Loucy (cell line): ENCODE measurements around the gene ADGRL2.

ENCODE experiments used
- H2AFZ ChIP-seq: fragments of 200-600 bp; sonication (generic); 2 replicates; pipeline ENCODE4 v1.6.0; 2016; ENCODE audit warnings: antibody characterized with exemption, mild to moderate bottlenecking, low read length, moderate library complexity
- H3F3A ChIP-seq: fragments of 200-600 bp; 2 replicates; pipeline ENCODE4 v1.6.0; 2016; ENCODE audit warnings: antibody characterized with exemption, low read depth, mild to moderate bottlenecking
- H3K27me3 ChIP-seq: fragments of 200-600 bp; sonication (generic); 2 replicates; pipeline ENCODE4 v1.6.1; 2014; ENCODE audit warnings: low read length, mild to moderate bottlenecking; ENCODE audit not compliant: insufficient read depth, poor library complexity, severe bottlenecking
- H3K36me3 ChIP-seq: fragments of 200-600 bp; sonication (generic); 2 replicates; pipeline ENCODE4 v1.6.1; 2016; ENCODE audit warnings: low read length; ENCODE audit not compliant: insufficient read depth
- H3K4me1 ChIP-seq: fragments of 200-600 bp; sonication (generic); 2 replicates; pipeline ENCODE4 v1.5.1; 2014; ENCODE audit warnings: low read length, mild to moderate bottlenecking; ENCODE audit not compliant: insufficient read depth, poor library complexity, severe bottlenecking
- H3K4me2 ChIP-seq: fragments of 200-600 bp; sonication (generic); 2 replicates; pipeline ENCODE4 v1.6.0; 2014; ENCODE audit warnings: antibody characterized with exemption, low read length, low read depth, mild to moderate bottlenecking; ENCODE audit not compliant: poor library complexity, severe bottlenecking
- H3K4me3 ChIP-seq: fragments of 200-600 bp; sonication (generic); 2 replicates; pipeline ENCODE4 v1.5.1; 2014; ENCODE audit warnings: low read length, mild to moderate bottlenecking, mixed read lengths; ENCODE audit not compliant: poor library complexity, severe bottlenecking
- H3K79me2 ChIP-seq: fragments of 200-600 bp; sonication (generic); 2 replicates; pipeline ENCODE4 v1.6.1; 2014; ENCODE audit warnings: low read length; ENCODE audit not compliant: insufficient read depth
- H3K9ac ChIP-seq: fragments of 200-600 bp; sonication (generic); 2 replicates; pipeline ENCODE4 v1.6.0; 2014; ENCODE audit warnings: mild to moderate bottlenecking, low read depth, low read length, moderate library complexity; ENCODE audit not compliant: poor library complexity, severe bottlenecking
- H3K9me2 ChIP-seq: fragments of 200-600 bp; sonication (generic); replicated peaks from 2 replicates; pipeline ENCODE4 v1.6.1; 2016; ENCODE audit warnings: low read depth, low read length, mixed read lengths
- H3K9me3 ChIP-seq: fragments of 200-600 bp; sonication (generic); 2 replicates; pipeline ENCODE4 v1.6.1; 2014; ENCODE audit warnings: mild to moderate bottlenecking, antibody characterized with exemption, low read length, low read depth; ENCODE audit not compliant: insufficient read depth
- H4K20me1 ChIP-seq: fragments of 200-600 bp; sonication (generic); 2 replicates; pipeline ENCODE4 v1.6.0; 2014; ENCODE audit warnings: antibody characterized with exemption, low read length, mild to moderate bottlenecking; ENCODE audit not compliant: insufficient read depth, poor library complexity, severe bottlenecking
- CTCF ChIP-seq: fragments of 200-600 bp; sonication (generic); conservative IDR thresholded peaks from 2 replicates; pipeline ENCODE4 v1.5.1; 2014; ENCODE audit warnings: mild to moderate bottlenecking, antibody characterized with exemption, low read length
- EZH2phosphoT487 ChIP-seq: fragments of 200-600 bp; IDR thresholded peaks from 2 replicates; pipeline ENCODE4 v1.6.1; 2018; ENCODE audit warnings: antibody characterized with exemption, mild to moderate bottlenecking, moderate library complexity, borderline replicate concordance

ADGRL2 gene

GRCh38 chr1:81990241-81990640 lies 189.5 kb downstream of the ADGRL2 start:
- no peaks in the 10 kb centered on the region for H3K4me1 ChIP-seq
- H3K9me2 ChIP-seq: no peaks in the 10 kb centered on the region
- no peaks in the 10 kb centered on the region for H4K20me1 ChIP-seq
- H3K27me3 ChIP-seq: no peaks in the 10 kb centered on the region
- no peak overlapping the region for H3K4me2 ChIP-seq
- H3F3A ChIP-seq: no peaks in the 10 kb centered on the region
- H3K9me3 ChIP-seq: no peaks in the 10 kb centered on the region
- H3K4me3 ChIP-seq: no peak overlapping the region
- no peak overlapping the region for H2AFZ ChIP-seq
- TF ChIP-seq EZH2phosphoT487: no peak
- TF ChIP-seq CTCF: no peak
- H3K9ac ChIP-seq: no peak overlapping the region
- no peaks in the 10 kb centered on the region for H3K79me2 ChIP-seq
- no peaks in the 10 kb centered on the region for H3K36me3 ChIP-seq

- H3K4me2 ChIP-seq: no peak overlapping the region
- H3K9me2 ChIP-seq: no peaks in the 10 kb centered on the region
- no peak for TF ChIP-seq CTCF
- no peak for TF ChIP-seq EZH2phosphoT487
- H3K4me1 ChIP-seq: no peaks in the 10 kb centered on the region
- H3K4me3 ChIP-seq: no peak overlapping the region
- H3F3A ChIP-seq: no peaks in the 10 kb centered on the region
- H3K27me3 ChIP-seq: no peaks in the 10 kb centered on the region
- no peak overlapping the region for H3K9ac ChIP-seq
- no peaks in the 10 kb centered on the region for H3K79me2 ChIP-seq
- H2AFZ ChIP-seq: no peak overlapping the region
- H3K9me3 ChIP-seq: no peaks in the 10 kb centered on the region
- H4K20me1 ChIP-seq: no peaks in the 10 kb centered on the region
- no peaks in the 10 kb centered on the region for H3K36me3 ChIP-seq
Observed at GRCh38 chr1:81998165-81998564, 197.4 kb downstream of the ADGRL2 start.

- no peak overlapping the region for H2AFZ ChIP-seq
- H3K36me3 ChIP-seq: no peaks in the 10 kb centered on the region
- H3K9ac ChIP-seq: no peak overlapping the region
- H3K4me3 ChIP-seq: no peak overlapping the region
- H3K9me3 ChIP-seq: no peaks in the 10 kb centered on the region
- no peaks in the 10 kb centered on the region for H3K4me1 ChIP-seq
- no peak overlapping the region for H3K4me2 ChIP-seq
- no peaks in the 10 kb centered on the region for H4K20me1 ChIP-seq
- H3K79me2 ChIP-seq: no peaks in the 10 kb centered on the region
- no peak for TF ChIP-seq CTCF
- no peak for TF ChIP-seq EZH2phosphoT487
- no peaks in the 10 kb centered on the region for H3F3A ChIP-seq
- no peaks in the 10 kb centered on the region for H3K9me2 ChIP-seq
- no peaks in the 10 kb centered on the region for H3K27me3 ChIP-seq
Observed at GRCh38 chr1:81999364-81999763, 198.6 kb downstream of the ADGRL2 start.
